Panc1 (cell line): Measurements from ENCODE around the gene ENOX1. TPM values are rescaled to one million over a fixed set of nuclear protein-coding genes. Genes with fewer than 3 reads are reported as not detected.

Source experiments
- ATAC-seq: fragments of 200-7000 bp; cut with Tn5 transposase; 2 replicates; pipeline ENCODE4 v1.9.1; 2020; ENCODE audit warnings: mild to moderate bottlenecking, moderate library complexity
- BruUV-seq: library from RNA; stranded (reverse); fragments of 400-500 nt; replicated peaks from 2 replicates; lab custom pipeline; 2021; lab: Mats Ljungman, UMichigan
- CTCF ChIA-PET: fragments of 300-600 bp; sonication (Branson Sonifier 250); formaldehyde crosslinking; loops from one replicate; lab custom pipeline; 2022; ENCODE audit warnings: antibody characterized with exemption; lab: Charles Lee
- POLR2A ChIA-PET: fragments of 300-600 bp; sonication (Branson Sonifier 250); formaldehyde crosslinking; loops from one replicate; lab custom pipeline; 2022; ENCODE audit warnings: antibody characterized with exemption; lab: Charles Lee
- DNase-seq: peaks from one replicate; pipeline ENCODE4 v3.0.0-alpha.2; 2010; ENCODE audit warnings: low read depth, low spot score
- H3K27ac ChIP-seq: 2 replicates; pipeline ENCODE4 v1.5.1; 2011; ENCODE audit warnings: mild to moderate bottlenecking, low read length, inconsistent platforms
- H3K27me3 ChIP-seq: fragments of 200-500 bp; sonication (Bioruptor generic); 2 replicates; pipeline ENCODE4 v1.6.0; 2014; ENCODE audit warnings: low read length, inconsistent platforms; ENCODE audit not compliant: control insufficient read depth, insufficient read depth
- H3K36me3 ChIP-seq: fragments of 200-500 bp; sonication (Bioruptor generic); 2 replicates; pipeline ENCODE4 v1.5.1; 2014; ENCODE audit warnings: inconsistent platforms, mild to moderate bottlenecking, low read length, moderate library complexity; ENCODE audit not compliant: control insufficient read depth, insufficient read depth
- H3K4me1 ChIP-seq: 2 replicates; pipeline ENCODE4 v1.5.1; 2011; ENCODE audit warnings: inconsistent platforms, mild to moderate bottlenecking, low read length, moderate library complexity; ENCODE audit not compliant: control insufficient read depth, insufficient read depth
- H3K4me3 ChIP-seq, 2 experiments: 2 replicates each; pipeline ENCODE4 v1.5.1; 2011 to 2012; ENCODE audit warnings: low read depth in 2 of 2, low read length in 2 of 2, mild to moderate bottlenecking in 2 of 2, inconsistent platforms in 1 of 2, moderate library complexity in 1 of 2
- H3K9me3 ChIP-seq: fragments of 200-500 bp; sonication (Bioruptor generic); 2 replicates; pipeline ENCODE4 v1.5.1; 2014; ENCODE audit warnings: low read depth, mild to moderate bottlenecking, inconsistent platforms, low read length, moderate library complexity; ENCODE audit not compliant: control insufficient read depth, insufficient read depth
- POLR2AphosphoS5 ChIP-seq: IDR thresholded peaks from 2 replicates; pipeline ENCODE4 v1.6.1; 2012; ENCODE audit warnings: mild to moderate bottlenecking, low read depth, low read length, moderate library complexity
- REST ChIP-seq, 2 experiments: IDR thresholded peaks; 2 replicates each; pipeline ENCODE4 v1.6.1; 2011 to 2012; ENCODE audit warnings: low read depth in 2 of 2, control low read depth in 1 of 2, low read length in 1 of 2, mild to moderate bottlenecking in 1 of 2, moderate library complexity in 1 of 2; ENCODE audit not compliant: insufficient read depth in 1 of 2
- SIN3A ChIP-seq: IDR thresholded peaks from 2 replicates; pipeline ENCODE4 v1.6.1; 2012; ENCODE audit warnings: low read depth, mild to moderate bottlenecking, low read length, moderate library complexity, borderline replicate concordance; ENCODE audit not compliant: insufficient read depth
- TCF7L2 ChIP-seq: IDR thresholded peaks from 2 replicates; pipeline ENCODE4 v1.6.1; 2011; ENCODE audit warnings: mild to moderate bottlenecking, low read depth, low read length, inconsistent platforms
- in situ Hi-C: cut with HindIII; loops from 2 replicates; pipeline ENCODE4 v1.10.0; 2016; ENCODE audit warnings: low sequenced_read_pairs, low pct_unique_long_range_greater_than_20kb
- intact Hi-C: fragments of 100-400 bp; cut with micrococcal nuclease; formaldehyde crosslinking; loops from one replicate; pipeline ENCODE4 v1.10.0; 2022; ENCODE audit not compliant: unreplicated experiment
- total RNA-seq: library from RNA; stranded (reverse); gene quantifications from one replicate; pipeline ENCODE4 v1.2.1, GENCODE V29; 2021; ENCODE audit not compliant: unreplicated experiment
- TF ChIP-seq, protein P1 (sequence below): fragments of 450-650 bp; IDR thresholded peaks from 2 replicates; pipeline ENCODE4 v1.5.1; 2017; ENCODE audit warnings: mild to moderate bottlenecking

Gene ENOX1
- total RNA-seq, 1 experiment from 2014 or later: 0.23 TPM

- DNase-seq (no peak), ATAC-seq (no peak)
- intact Hi-C loops (no loop called here), in situ Hi-C loops (no loop called here)
- H3K4me3 ChIP-seq: no peak overlapping the region
- no peaks in the 10 kb centered on the region for H3K36me3 ChIP-seq
- no TSS peak for BruUV-seq
- ChIA-PET POLR2A (no interaction called here), CTCF (no interaction called here)
- H3K27ac ChIP-seq: no peak overlapping the region
- H3K27me3 ChIP-seq: no peaks in the 10 kb centered on the region
- no peak for TF ChIP-seq REST (IDR thresholded peaks at IDR 0.05; ENCODE audit: insufficient read depth in 1 of 2, low read depth in 2 of 2, low read length in 1 of 2)
- no peak for TF ChIP-seq POLR2AphosphoS5
- no peak for TF ChIP-seq TCF7L2
- no peaks in the 10 kb centered on the region for H3K4me1 ChIP-seq
- H3K9me3 ChIP-seq: no peaks in the 10 kb centered on the region
Observed at GRCh38 chr13:43640476-43640875, 146.3 kb downstream of the ENOX1 start.

- intact Hi-C loops (loop anchor here (2.0 kb wide), 1 partner anchor 58 kb away; no protein-coding TSS in a partner anchor), in situ Hi-C loops (no loop called here)
- Histone ChIP-seq H3K27ac (no peak overlapping the region), H3K27me3 (no peaks in the 10 kb centered on the region), H3K4me3 (no peak overlapping the region), H3K4me1 (no peaks in the 10 kb centered on the region), H3K36me3 (no peaks in the 10 kb centered on the region), H3K9me3 (no peaks in the 10 kb centered on the region)
- TF ChIP-seq TCF7L2: no peak
- no peak for TF ChIP-seq POLR2AphosphoS5
- TF ChIP-seq SIN3A: no peak
- TF ChIP-seq, protein P1, sequence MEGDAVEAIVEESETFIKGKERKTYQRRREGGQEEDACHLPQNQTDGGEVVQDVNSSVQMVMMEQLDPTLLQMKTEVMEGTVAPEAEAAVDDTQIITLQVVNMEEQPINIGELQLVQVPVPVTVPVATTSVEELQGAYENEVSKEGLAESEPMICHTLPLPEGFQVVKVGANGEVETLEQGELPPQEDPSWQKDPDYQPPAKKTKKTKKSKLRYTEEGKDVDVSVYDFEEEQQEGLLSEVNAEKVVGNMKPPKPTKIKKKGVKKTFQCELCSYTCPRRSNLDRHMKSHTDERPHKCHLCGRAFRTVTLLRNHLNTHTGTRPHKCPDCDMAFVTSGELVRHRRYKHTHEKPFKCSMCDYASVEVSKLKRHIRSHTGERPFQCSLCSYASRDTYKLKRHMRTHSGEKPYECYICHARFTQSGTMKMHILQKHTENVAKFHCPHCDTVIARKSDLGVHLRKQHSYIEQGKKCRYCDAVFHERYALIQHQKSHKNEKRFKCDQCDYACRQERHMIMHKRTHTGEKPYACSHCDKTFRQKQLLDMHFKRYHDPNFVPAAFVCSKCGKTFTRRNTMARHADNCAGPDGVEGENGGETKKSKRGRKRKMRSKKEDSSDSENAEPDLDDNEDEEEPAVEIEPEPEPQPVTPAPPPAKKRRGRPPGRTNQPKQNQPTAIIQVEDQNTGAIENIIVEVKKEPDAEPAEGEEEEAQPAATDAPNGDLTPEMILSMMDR: no peak
- TF ChIP-seq REST (IDR thresholded peaks at IDR 0.05; ENCODE audit: insufficient read depth in 1 of 2, low read depth in 2 of 2, low read length in 1 of 2): no peak
- ChIA-PET CTCF (no interaction called here), POLR2A (no interaction called here)
- ATAC-seq (no peak), DNase-seq (no peak)
- no TSS peak for BruUV-seq
Observed at GRCh38 chr13:43631106-43631505, 155.7 kb downstream of the ENOX1 start.
